SK-N-SH (cell line): Measurements from ENCODE around the gene PHYKPL.

Experiments
- FOSL2 ChIP-seq: IDR thresholded peaks from 2 replicates; pipeline ENCODE4 v1.4.0; 2012; ENCODE audit warnings: low read depth, mild to moderate bottlenecking, moderate library complexity, borderline replicate concordance
- MEF2A ChIP-seq: IDR thresholded peaks from 2 replicates; pipeline ENCODE4 v1.4.0; 2012; ENCODE audit warnings: low read depth, borderline replicate concordance
- MXI1 ChIP-seq: IDR thresholded peaks from 2 replicates; pipeline ENCODE4 v1.6.1; 2012; ENCODE audit warnings: mild to moderate bottlenecking, low read depth, low read length, improper control_type of control experiment
- RAD21 ChIP-seq: IDR thresholded peaks from 2 replicates; pipeline ENCODE4 v1.6.1; 2012; ENCODE audit warnings: mild to moderate bottlenecking, low read length
- RCOR1 ChIP-seq: fragments of 150-350 bp; IDR thresholded peaks from 2 replicates; pipeline ENCODE4 v1.6.1; 2017; ENCODE audit warnings: antibody characterized with exemption, low read length
- RFX5 ChIP-seq: IDR thresholded peaks from 2 replicates; pipeline ENCODE4 v1.6.1; 2012; ENCODE audit warnings: mild to moderate bottlenecking, improper control_type of control experiment, low read length
- SIN3A ChIP-seq: IDR thresholded peaks from 2 replicates; pipeline ENCODE4 v1.6.1; 2012; ENCODE audit warnings: low read depth, mild to moderate bottlenecking, low read length, moderate library complexity, borderline replicate concordance
- SMC3 ChIP-seq: IDR thresholded peaks from 2 replicates; pipeline ENCODE4 v1.6.1; 2012; ENCODE audit warnings: low read depth, low read length, improper control_type of control experiment
- TAF1 ChIP-seq: IDR thresholded peaks from 2 replicates; pipeline ENCODE4 v1.6.1; 2012; ENCODE audit warnings: low read depth, mild to moderate bottlenecking, low read length, moderate library complexity, borderline replicate concordance
- TCF12 ChIP-seq: IDR thresholded peaks from 2 replicates; pipeline ENCODE4 v1.4.0; 2012
- YY1 ChIP-seq: IDR thresholded peaks from 2 replicates; pipeline ENCODE4 v1.4.0; 2012; ENCODE audit warnings: low read depth, mild to moderate bottlenecking
- TF ChIP-seq, protein P1 (sequence below): fragments of 200-600 bp; sonication (generic); IDR thresholded peaks from 2 replicates; pipeline ENCODE4 v1.6.1; 2017; ENCODE audit warnings: antibody characterized with exemption, mild to moderate bottlenecking, moderate library complexity
- TF ChIP-seq, protein P2 (sequence below): IDR thresholded peaks from 2 replicates; pipeline ENCODE4; 2012

DNA sequence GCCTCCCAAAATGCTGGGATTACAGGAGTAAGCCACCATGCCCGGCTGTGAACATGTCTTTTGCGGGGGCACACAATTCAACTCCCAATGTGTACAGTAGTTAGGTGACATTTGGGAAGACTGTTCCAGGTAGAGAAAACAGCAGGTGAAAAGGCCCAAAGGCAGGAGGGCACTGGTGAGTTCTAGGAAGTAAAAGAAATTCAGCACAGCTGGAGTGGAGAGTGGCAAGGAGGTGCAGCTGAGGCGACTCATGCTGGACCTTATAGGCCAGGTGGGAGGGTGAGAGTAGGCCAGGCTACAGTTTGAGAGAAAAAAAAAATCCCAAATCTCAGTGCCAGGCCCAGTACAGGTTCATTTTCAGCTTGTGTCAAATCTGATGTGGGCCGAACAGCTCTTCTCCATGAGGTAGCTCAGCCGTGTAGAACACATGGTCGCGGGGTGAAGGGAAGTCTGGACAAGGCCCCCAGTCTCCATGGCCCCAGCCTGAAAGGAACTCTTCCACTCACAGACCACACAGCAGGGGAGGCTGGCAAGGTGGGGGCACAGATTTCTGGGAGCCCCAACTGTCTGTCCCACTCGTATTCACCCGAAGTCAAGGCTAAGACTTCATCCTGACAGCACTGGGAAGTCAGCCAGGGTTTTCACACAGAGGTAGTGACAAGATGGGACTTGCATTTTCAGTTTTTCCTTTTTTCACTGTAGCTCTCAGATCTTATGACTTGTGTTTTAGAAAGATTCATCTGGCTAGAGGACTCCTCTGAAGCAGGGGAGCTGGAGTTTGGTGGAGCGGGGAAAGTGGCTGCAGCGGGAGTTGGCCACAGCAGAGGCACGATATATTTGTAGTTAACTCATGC is 32.8 kb downstream of the PHYKPL start:
- TF ChIP-seq RCOR1 (no peak), FOSL2 (no peak), RFX5 (no peak), RAD21 (no peak), MEF2A (no peak), TAF1 (no peak), YY1 (no peak), SIN3A (no peak), SMC3 (no peak), MXI1 (no peak), TCF12 (no peak)
- TF ChIP-seq, protein P1, sequence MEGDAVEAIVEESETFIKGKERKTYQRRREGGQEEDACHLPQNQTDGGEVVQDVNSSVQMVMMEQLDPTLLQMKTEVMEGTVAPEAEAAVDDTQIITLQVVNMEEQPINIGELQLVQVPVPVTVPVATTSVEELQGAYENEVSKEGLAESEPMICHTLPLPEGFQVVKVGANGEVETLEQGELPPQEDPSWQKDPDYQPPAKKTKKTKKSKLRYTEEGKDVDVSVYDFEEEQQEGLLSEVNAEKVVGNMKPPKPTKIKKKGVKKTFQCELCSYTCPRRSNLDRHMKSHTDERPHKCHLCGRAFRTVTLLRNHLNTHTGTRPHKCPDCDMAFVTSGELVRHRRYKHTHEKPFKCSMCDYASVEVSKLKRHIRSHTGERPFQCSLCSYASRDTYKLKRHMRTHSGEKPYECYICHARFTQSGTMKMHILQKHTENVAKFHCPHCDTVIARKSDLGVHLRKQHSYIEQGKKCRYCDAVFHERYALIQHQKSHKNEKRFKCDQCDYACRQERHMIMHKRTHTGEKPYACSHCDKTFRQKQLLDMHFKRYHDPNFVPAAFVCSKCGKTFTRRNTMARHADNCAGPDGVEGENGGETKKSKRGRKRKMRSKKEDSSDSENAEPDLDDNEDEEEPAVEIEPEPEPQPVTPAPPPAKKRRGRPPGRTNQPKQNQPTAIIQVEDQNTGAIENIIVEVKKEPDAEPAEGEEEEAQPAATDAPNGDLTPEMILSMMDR: no peak
- TF ChIP-seq, protein P2, sequence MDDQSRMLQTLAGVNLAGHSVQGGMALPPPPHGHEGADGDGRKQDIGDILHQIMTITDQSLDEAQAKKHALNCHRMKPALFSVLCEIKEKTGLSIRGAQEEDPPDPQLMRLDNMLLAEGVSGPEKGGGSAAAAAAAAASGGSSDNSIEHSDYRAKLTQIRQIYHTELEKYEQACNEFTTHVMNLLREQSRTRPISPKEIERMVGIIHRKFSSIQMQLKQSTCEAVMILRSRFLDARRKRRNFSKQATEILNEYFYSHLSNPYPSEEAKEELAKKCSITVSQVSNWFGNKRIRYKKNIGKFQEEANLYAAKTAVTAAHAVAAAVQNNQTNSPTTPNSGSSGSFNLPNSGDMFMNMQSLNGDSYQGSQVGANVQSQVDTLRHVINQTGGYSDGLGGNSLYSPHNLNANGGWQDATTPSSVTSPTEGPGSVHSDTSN: no peak
